Activated naive CD4-positive, alpha-beta T cell treated with anti-CD3 and anti-CD28 coated beads for 36 hours (primary cell): ENCODE measurements around the gene STPG2. TPM values are rescaled to one million over a fixed set of nuclear protein-coding genes. Genes with fewer than 3 reads are reported as not detected.

ENCODE experiments used
- CTCF ChIA-PET: fragments of 350-600 bp; sonication (Branson Sonifier 250); formaldehyde crosslinking; loops from one replicate; lab custom pipeline; 2021; ENCODE audit warnings: antibody characterized with exemption; lab: Charles Lee
- DNase-seq: peaks from one replicate; pipeline ENCODE4 v3.0.0-alpha.2; 2020
- H3K27ac Mint-ChIP-seq: one replicate; pipeline ENCODE4 v1.8.0; 2021; ENCODE audit warnings: mild to moderate bottlenecking, mixed read lengths
- H3K27me3 Mint-ChIP-seq: one replicate; pipeline ENCODE4 v1.8.0; 2021; ENCODE audit warnings: low read depth, mixed read lengths
- H3K36me3 Mint-ChIP-seq: one replicate; pipeline ENCODE4 v1.8.0; 2021; ENCODE audit warnings: low read depth, mixed read lengths
- H3K4me1 Mint-ChIP-seq: one replicate; pipeline ENCODE4 v1.8.0; 2021; ENCODE audit warnings: low read depth, mixed read lengths
- H3K4me3 Mint-ChIP-seq: one replicate; pipeline ENCODE4 v1.8.0; 2021; ENCODE audit warnings: mild to moderate bottlenecking, moderate library complexity, mixed read lengths
- H3K9me3 Mint-ChIP-seq: one replicate; pipeline ENCODE4 v1.8.0; 2021; ENCODE audit warnings: mixed read lengths
- intact Hi-C: fragments of 100-400 bp; cut with micrococcal nuclease; formaldehyde crosslinking; loops from one replicate; pipeline ENCODE4 v1.15.1; 2023
- total RNA-seq, 2 experiments: library from RNA; stranded (reverse); gene quantifications; one replicate each; pipeline ENCODE4 v1.2.3, GENCODE V29; 2021

Gene STPG2
- total RNA-seq, 2 experiments from 2014 or later = not detected

DNA sequence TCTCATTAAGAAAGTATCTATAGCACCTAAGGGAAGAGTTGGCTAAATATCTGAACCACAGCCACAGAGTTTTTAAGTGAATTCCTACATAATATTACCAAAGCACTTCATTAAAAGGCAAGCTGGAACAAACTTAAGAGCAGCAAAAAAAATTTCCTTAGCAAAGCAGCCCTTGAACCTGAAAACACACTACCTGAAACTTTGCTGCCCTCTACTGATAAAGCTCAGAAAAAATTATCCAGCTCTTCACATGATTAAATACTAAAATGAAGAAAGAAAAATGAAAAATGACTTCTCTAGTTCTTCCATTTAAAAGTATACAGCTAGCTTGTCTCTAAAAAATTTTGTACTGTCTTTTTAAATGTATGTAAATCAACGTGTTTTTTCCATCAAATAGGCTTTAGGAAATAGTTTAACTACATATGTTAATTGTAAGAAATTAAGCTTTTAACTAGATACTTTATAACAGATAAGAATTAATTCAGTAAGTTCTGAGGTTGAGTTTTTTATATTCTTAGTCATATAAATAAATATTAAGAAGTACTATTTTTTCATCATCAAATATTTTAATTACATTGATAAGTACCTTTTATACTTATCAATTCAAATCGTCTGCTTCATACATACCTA, 156.1 kb downstream of the STPG2 start:
- Mint-ChIP-seq H3K27me3 (no peaks in the 10 kb centered on the region), H3K36me3 (no peaks in the 10 kb centered on the region), H3K4me3 (no peak overlapping the region), H3K4me1 (no peaks in the 10 kb centered on the region), H3K9me3 (peaks cover 4% of the 10 kb centered on the region), H3K27ac (no peak overlapping the region)
- intact Hi-C loops = no loop called here
- CTCF ChIA-PET = interaction anchor here (0.8 kb wide), 1 partner anchor 13 kb away, joined by 3 read pairs; no protein-coding TSS in a partner anchor
- DNase-seq = no peak

DNA sequence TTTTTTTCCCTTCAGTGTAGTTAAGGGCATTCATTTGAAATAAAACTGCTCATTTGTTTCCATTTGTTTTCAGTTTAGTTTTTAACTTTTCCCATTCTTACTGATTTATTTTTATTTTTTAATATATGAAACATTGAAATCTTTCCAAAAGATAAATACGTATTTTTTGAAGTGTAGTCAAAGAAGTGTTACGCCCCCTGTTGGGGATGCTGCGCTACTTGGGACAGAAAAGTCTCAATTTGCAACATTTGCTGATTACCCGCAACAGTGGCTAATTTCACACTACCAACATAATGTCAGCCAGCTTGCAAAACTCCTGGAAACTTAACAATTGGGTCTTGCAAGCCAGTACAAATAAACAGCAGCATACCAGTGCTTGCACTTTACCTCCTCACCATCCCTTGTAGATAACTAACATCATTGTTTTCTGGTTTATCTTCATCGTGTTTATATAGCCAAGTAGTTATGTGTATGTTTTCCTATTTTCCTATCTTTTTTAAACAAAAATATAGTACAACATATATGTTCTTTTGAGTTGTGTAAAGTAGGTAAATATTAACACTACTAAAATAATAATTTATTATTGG, 158.6 kb downstream of the STPG2 start:
- Mint-ChIP-seq H3K36me3 (no peaks in the 10 kb centered on the region), H3K27me3 (no peaks in the 10 kb centered on the region), H3K9me3 (no peaks in the 10 kb centered on the region), H3K4me1 (no peaks in the 10 kb centered on the region), H3K4me3 (no peak overlapping the region), H3K27ac (no peak overlapping the region)
- DNase-seq = no peak
- CTCF ChIA-PET = no interaction called here
- intact Hi-C loops = no loop called here

DNA sequence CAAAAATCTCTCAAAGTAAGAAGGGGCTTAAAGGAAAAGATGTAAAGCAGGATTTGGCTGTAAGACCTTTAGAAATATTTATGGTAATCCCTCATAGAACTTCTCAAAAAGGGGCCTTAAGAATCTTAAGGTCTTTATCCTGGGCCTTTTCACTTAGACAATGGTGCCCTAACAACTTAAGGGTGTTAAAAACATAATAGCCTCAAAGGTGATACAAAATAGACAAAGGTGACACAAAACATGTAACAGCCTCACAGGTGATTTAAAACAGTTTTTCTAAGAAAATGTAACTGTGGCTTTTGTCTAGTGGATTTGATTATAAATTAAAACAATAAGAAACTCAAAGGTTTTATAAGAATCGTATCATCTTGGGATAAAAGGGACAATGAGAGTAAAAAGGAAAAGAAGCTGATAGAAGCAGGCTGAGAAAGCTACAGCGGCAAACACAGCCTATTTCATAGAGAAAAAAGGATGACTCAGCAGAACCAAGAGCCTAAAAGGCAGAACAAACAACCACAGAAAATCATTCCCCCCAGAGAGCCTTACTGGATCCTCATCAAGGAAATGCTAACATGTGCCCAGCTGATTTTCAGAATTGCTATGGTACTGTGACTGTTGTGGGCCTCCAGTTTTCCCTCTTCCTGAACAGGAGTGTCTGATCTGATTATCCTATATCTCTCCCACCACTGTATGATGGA, 164.3 kb downstream of the STPG2 start:
- intact Hi-C loops = no loop called here
- CTCF ChIA-PET = interaction anchor here (0.9 kb wide), 1 partner anchor 10 kb away, joined by 4 read pairs; no protein-coding TSS in a partner anchor
- no peak overlapping the region for H3K27ac Mint-ChIP-seq
- no peak for DNase-seq
- H3K4me1 Mint-ChIP-seq = no peaks in the 10 kb centered on the region
- H3K4me3 Mint-ChIP-seq = no peak overlapping the region
- peaks cover 6% of the 10 kb centered on the region for H3K9me3 Mint-ChIP-seq
- no peaks in the 10 kb centered on the region for H3K27me3 Mint-ChIP-seq
- H3K36me3 Mint-ChIP-seq = no peaks in the 10 kb centered on the region

DNA sequence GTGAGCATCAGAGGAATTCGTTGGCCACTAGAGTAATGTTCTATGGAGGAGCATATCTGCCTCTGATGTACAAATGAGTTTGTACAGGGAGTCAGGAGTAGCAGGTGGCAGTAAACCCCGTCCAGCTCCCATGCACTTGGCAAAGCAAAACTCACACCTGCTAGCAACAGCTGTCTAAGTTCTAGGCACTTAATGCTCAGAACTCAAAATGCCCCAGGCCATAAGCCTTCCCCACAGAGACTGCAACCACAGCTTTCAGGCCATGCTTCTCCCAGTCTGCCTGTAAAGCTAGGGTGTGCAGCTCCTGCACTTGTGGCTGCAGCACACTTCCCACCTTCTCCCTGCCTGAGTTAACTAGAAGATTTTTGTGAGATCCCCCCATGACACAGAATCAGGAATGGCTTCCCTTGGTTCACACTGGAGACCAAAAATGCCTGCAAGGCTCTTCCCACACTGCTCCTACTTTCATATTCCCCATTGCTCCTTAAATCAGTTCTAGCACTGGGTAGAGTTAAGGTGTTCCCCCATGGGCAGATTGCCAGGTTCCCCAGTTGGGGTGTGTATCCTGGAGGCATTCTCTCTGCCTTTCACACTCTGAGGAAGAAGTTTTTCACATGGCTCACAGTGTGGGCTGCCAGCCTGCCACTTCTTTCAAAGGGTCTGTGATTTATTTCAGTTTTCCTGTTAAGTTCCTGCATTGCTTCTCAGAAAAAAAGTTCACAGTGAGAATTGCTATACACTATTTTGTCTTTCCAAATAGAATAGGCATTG, 189.9 kb downstream of the STPG2 start:
- no peaks in the 10 kb centered on the region for H3K36me3 Mint-ChIP-seq
- intact Hi-C loops = no loop called here
- no peak overlapping the region for H3K4me3 Mint-ChIP-seq
- H3K9me3 Mint-ChIP-seq = peaks cover 7% of the 10 kb centered on the region
- CTCF ChIA-PET = no interaction called here
- no peaks in the 10 kb centered on the region for H3K27me3 Mint-ChIP-seq
- H3K27ac Mint-ChIP-seq = no peak overlapping the region
- H3K4me1 Mint-ChIP-seq = no peaks in the 10 kb centered on the region
- no peak for DNase-seq

DNA sequence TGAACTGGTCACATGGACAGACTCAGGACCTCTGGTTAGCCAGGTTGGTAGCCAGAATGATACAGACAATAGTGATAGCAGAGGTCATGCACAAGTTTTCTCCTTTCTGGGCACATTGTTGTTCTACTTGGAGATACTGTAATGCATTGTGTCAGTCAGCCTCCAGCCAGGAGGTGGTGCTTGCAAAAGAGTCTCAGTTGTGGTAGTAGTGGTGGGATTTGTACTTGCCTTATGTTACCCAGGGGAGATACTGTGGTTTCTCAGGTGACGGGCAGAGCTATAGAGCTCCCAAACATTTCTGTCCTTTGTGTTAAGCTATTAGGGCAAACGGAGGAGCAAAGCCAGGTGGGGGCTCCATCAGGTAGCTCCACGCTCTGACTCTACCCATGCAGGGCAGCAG, 190.5 kb downstream of the STPG2 start:
- Mint-ChIP-seq H3K27ac (no peak overlapping the region), H3K9me3 (peaks cover 9% of the 10 kb centered on the region), H3K4me3 (no peak overlapping the region), H3K36me3 (no peaks in the 10 kb centered on the region), H3K4me1 (no peaks in the 10 kb centered on the region), H3K27me3 (no peaks in the 10 kb centered on the region)
- DNase-seq = no peak
- intact Hi-C loops = no loop called here
- CTCF ChIA-PET = no interaction called here

DNA sequence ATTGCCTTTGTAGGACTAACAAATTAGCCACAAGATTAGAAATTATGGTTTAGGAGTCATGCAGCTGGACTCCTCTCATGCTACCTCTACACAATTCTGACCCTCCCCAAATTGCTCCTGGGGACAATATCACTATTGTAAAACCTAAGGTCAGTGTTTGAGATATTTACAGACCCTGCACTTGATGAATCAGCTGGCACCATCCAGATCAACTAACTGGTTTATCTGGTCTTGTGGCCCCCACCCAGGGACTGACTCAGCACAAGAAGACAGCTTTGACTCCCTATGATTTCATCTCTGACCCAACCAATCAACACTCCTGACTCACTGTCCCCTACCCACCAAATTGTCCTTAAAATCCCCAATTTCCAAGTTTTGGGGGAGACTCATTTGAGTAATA, 192.4 kb downstream of the STPG2 start:
- Mint-ChIP-seq H3K27me3 (no peaks in the 10 kb centered on the region), H3K36me3 (no peaks in the 10 kb centered on the region), H3K9me3 (peaks cover 11% of the 10 kb centered on the region), H3K4me3 (no peak overlapping the region), H3K4me1 (no peaks in the 10 kb centered on the region), H3K27ac (no peak overlapping the region)
- no peak for DNase-seq
- CTCF ChIA-PET = no interaction called here
- intact Hi-C loops = no loop called here

DNA sequence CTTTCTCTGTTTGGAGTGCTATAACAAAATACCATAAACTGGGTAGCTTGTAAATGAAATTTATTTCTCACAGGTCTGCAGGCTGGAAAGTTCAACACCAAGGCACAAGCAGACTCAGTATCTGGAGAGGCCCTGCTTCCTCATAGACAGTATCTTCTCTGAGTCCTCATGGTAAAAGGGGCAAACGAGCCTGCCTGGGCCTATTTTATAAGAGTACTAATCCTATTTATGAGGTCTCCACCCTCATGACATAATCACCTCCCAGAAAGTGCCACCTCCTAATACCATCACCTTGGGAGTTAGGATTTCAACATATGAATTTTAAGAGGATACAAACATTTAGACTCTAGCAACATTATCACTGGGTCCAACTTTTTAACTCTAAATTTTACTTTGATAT, 200.3 kb downstream of the STPG2 start:
- Mint-ChIP-seq H3K27ac (no peak overlapping the region), H3K36me3 (no peaks in the 10 kb centered on the region), H3K27me3 (no peaks in the 10 kb centered on the region), H3K9me3 (peaks cover 19% of the 10 kb centered on the region), H3K4me1 (no peaks in the 10 kb centered on the region), H3K4me3 (no peak overlapping the region)
- CTCF ChIA-PET = no interaction called here
- intact Hi-C loops = no loop called here
- no peak for DNase-seq

DNA sequence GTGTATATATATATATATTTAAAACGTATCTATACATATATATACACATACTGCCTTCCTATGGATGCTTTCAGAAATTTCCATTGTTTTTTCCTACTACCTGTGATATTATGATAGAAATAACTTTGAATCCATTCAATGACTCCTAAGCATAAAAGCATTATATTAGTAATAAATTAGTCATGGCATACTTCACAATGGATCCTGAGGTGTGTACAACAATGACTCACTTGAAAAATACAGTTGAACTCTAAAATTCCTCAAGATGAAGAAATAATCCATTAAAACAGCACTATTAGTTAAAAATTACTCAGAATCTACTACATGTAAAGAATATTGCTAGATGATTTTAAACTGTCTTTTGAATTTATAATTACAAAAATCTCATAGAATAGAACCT, 201.1 kb downstream of the STPG2 start:
- intact Hi-C loops = no loop called here
- DNase-seq = no peak
- Mint-ChIP-seq H3K36me3 (no peaks in the 10 kb centered on the region), H3K27me3 (no peaks in the 10 kb centered on the region), H3K4me3 (no peak overlapping the region), H3K27ac (no peak overlapping the region), H3K9me3 (peaks cover 20% of the 10 kb centered on the region), H3K4me1 (no peaks in the 10 kb centered on the region)
- CTCF ChIA-PET = no interaction called here

DNA sequence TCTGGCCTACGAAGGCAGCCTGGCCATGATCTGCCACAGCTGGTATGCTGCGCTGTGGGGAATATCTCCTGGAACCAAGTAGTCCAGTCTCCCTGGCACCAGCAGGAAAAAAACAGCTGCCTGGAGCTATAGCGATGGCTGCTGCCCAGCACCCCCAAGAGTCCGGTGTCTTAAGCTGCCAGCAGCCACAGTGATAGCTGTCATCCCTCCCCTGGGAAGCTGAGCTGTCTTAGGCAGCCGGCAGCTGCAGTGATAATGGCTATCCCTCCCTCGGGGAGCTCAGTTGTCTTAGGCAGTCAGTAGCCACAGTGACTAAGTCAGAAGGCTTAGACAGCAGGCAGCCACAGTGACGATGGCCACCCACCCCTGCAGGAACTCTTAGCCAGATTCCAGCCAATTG, 205.1 kb downstream of the STPG2 start:
- Mint-ChIP-seq H3K4me1 (no peaks in the 10 kb centered on the region), H3K4me3 (no peak overlapping the region), H3K36me3 (no peaks in the 10 kb centered on the region), H3K9me3 (peaks cover 33% of the 10 kb centered on the region), H3K27ac (no peak overlapping the region), H3K27me3 (no peaks in the 10 kb centered on the region)
- CTCF ChIA-PET = no interaction called here
- no peak for DNase-seq
- intact Hi-C loops = no loop called here

DNA sequence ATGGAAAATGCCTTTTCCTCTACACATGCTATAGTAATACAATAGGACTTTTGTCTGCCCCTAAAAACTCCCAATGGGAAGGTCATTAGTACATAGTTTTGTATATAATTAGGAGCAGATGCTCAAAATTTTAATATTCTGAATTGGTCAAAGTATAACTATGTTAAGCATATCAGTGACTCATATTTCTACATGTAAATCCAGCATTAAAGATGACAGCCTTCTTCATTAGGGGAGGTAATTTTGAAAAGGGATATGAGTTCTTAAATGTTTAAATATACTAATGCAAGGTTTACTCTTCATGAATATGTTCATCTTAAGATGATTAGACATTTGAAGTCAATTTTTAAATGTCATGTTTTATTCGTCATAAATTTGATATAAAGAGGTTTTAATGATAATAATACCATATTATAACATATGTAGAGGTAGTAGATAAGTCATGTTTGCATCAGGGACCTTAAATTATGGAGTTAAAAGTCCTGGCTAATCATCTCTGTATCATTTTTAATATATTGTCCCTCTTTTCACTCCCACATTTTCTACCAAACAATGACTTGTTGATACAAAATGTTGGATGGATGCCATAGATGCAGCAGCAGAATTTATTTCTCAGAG, 218.8 kb downstream of the STPG2 start:
- H3K4me3 Mint-ChIP-seq = no peak overlapping the region
- H3K36me3 Mint-ChIP-seq = no peaks in the 10 kb centered on the region
- no peak overlapping the region for H3K27ac Mint-ChIP-seq
- CTCF ChIA-PET = no interaction called here
- intact Hi-C loops = no loop called here
- no peaks in the 10 kb centered on the region for H3K27me3 Mint-ChIP-seq
- no peak for DNase-seq
- no peaks in the 10 kb centered on the region for H3K4me1 Mint-ChIP-seq
- H3K9me3 Mint-ChIP-seq = peaks cover under 1% of the 10 kb centered on the region

DNA sequence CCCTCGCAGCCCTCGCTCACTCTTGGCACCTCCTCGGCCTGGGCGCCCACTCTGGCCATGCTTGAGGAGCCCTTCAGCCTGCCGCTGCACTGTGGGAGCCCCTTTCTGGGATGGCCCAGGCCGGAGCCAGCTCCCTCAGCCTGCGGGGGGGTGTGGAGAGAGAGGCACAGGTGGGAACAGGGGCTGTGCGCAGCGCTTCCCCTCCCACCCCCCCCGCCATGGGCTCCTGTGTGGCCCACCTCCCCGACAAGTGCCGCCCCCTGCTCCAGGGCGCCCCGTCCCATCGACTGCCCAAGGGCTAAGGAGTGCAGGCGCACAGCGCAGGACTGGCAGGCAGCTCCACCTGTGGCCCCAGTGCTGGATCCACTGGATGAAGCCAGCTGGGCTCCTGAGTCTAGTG, 220.2 kb downstream of the STPG2 start:
- Mint-ChIP-seq H3K4me1 (no peaks in the 10 kb centered on the region), H3K27me3 (no peaks in the 10 kb centered on the region), H3K36me3 (no peaks in the 10 kb centered on the region), H3K4me3 (no peak overlapping the region), H3K27ac (no peak overlapping the region), H3K9me3 (no peaks in the 10 kb centered on the region)
- DNase-seq = no peak
- CTCF ChIA-PET = no interaction called here
- intact Hi-C loops = no loop called here

DNA sequence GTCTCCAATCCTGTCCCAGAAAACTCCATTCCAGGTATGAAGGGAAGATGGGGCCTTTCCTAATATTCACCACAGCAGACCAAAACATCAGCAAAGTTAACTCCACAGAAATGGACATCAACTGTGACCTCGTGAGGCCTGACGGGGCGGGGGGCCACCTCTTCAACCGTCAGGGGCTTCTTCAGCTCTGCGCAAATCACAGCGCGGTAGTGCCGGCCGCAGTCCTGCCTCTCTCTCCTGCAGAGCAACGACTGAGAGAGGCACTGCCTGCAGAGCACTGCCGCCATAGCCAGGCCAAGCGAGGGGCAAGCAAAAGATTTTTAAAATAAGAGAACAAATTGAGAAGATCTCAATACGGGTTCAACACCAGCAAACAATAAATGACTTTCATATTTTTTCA, 226.2 kb downstream of the STPG2 start:
- no peak overlapping the region for H3K4me3 Mint-ChIP-seq
- H3K27me3 Mint-ChIP-seq = no peaks in the 10 kb centered on the region
- H3K9me3 Mint-ChIP-seq = no peaks in the 10 kb centered on the region
- H3K27ac Mint-ChIP-seq = no peak overlapping the region
- H3K36me3 Mint-ChIP-seq = no peaks in the 10 kb centered on the region
- intact Hi-C loops = no loop called here
- CTCF ChIA-PET = no interaction called here
- no peaks in the 10 kb centered on the region for H3K4me1 Mint-ChIP-seq
- no peak for DNase-seq
